DND-41 (cell line): Measurements from ENCODE around the gene NTM.

Source experiments
- EZH2 ChIP-seq: IDR thresholded peaks from 3 replicates; pipeline ENCODE4 v1.6.1; 2012; ENCODE audit warnings: borderline replicate concordance, low read depth, mild to moderate bottlenecking, moderate library complexity, low read length, inconsistent platforms; ENCODE audit not compliant: severe bottlenecking
- TF ChIP-seq, protein P1 (sequence below): IDR thresholded peaks from 2 replicates; pipeline ENCODE4 v1.5.1; 2012; ENCODE audit warnings: borderline replicate concordance, low read length, moderate library complexity, mild to moderate bottlenecking; ENCODE audit not compliant: poor library complexity, severe bottlenecking; ENCODE audit errors: extremely low read depth

DNA sequence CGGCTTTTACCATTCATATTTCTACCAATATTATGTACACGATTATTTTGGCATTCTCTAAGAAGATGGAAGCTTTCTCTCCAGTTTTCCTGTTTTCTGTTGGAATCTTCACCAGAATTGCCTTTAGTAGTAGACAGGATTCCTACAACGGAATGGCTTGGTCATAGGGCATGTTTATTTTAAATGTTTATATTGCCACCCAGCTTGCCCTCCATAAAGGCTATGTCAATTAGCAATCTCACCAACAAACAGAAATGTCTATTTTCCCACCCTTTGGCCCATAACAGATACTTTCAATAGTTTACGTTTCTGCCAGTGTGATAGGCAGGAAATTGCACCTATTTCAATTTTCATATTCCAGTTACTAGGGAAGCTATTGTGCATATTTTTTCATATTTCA lies 893.5 kb downstream of the NTM start:
- TF ChIP-seq, protein P1, sequence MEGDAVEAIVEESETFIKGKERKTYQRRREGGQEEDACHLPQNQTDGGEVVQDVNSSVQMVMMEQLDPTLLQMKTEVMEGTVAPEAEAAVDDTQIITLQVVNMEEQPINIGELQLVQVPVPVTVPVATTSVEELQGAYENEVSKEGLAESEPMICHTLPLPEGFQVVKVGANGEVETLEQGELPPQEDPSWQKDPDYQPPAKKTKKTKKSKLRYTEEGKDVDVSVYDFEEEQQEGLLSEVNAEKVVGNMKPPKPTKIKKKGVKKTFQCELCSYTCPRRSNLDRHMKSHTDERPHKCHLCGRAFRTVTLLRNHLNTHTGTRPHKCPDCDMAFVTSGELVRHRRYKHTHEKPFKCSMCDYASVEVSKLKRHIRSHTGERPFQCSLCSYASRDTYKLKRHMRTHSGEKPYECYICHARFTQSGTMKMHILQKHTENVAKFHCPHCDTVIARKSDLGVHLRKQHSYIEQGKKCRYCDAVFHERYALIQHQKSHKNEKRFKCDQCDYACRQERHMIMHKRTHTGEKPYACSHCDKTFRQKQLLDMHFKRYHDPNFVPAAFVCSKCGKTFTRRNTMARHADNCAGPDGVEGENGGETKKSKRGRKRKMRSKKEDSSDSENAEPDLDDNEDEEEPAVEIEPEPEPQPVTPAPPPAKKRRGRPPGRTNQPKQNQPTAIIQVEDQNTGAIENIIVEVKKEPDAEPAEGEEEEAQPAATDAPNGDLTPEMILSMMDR, result no peak
- TF ChIP-seq EZH2, result no peak
